HepG2 (cell line): ENCODE data around the gene JHY. TPM values are rescaled to one million over a fixed set of nuclear protein-coding genes. Genes with fewer than 3 reads are reported as not detected.
A peak's percentile ranks its signal among the peaks of the same experiment; 100 is the strongest.

Experiments
- ATAC-seq: fragments of 200-7000 bp; cut with Tn5 transposase; 3 replicates; pipeline ENCODE4 v1.9.1; 2020; ENCODE audit warnings: mild to moderate bottlenecking, moderate library complexity
- BruUV-seq: library from RNA; stranded (reverse); fragments of 400-500 nt; replicated peaks from 2 replicates; lab custom pipeline; 2021; lab: Mats Ljungman, UMichigan
- CTCF ChIA-PET: fragments of 300-600 bp; formaldehyde crosslinking; extraction: SDS; loops from one replicate; lab custom pipeline; 2021; ENCODE audit warnings: low total read pairs, inconsistent platforms, low intra/inter-chr PET ratio; lab: Yijun Ruan, JAX
- POLR2A ChIA-PET: fragments of 350-600 bp; sonication (Branson Sonifier 250); formaldehyde crosslinking; loops from one replicate; lab custom pipeline; 2020; ENCODE audit warnings: antibody characterized with exemption, inconsistent platforms; lab: Yijun Ruan, JAX
- DNase-seq: peaks from one replicate; pipeline ENCODE4 v3.0.0-alpha.2; 2015; ENCODE audit warnings: low spot score
- FAIRE-seq: peaks from 3 replicates; lab custom pipeline; 2011; peaks lifted over from hg19 to GRCh38; lab: Jason Lieb, UNC
- H2AFZ ChIP-seq: one replicate; pipeline ENCODE4 v1.6.1; 2011; ENCODE audit warnings: low read length, inconsistent platforms
- H3K27ac ChIP-seq: fragments of 300-600 bp; 3 replicates; pipeline ENCODE4 v1.8.0; 2011; ENCODE audit warnings: mixed run types, mild to moderate bottlenecking, mixed read lengths, low read length, inconsistent platforms; ENCODE audit not compliant: insufficient read depth; ENCODE audit errors: extremely low read length
- H3K27me3 ChIP-seq, 2 experiments: fragments of 200-600 bp in 1 of 2; 2 replicates in 1 of 2; 3 replicates in 1 of 2; pipeline versions ENCODE4 v1.6.0 to v1.8.0; 2011; ENCODE audit warnings: low read length in 2 of 2, mild to moderate bottlenecking in 2 of 2, moderate library complexity in 2 of 2, inconsistent platforms in 1 of 2; ENCODE audit not compliant: insufficient read depth in 2 of 2, control insufficient read depth in 1 of 2
- H3K36me3 ChIP-seq, 2 experiments: fragments of 200-600 bp in 1 of 2; replicated peaks in 1 of 2; 2 replicates in 1 of 2; 3 replicates in 1 of 2; pipeline versions ENCODE4 v1.5.1 to v1.8.0; 2011; ENCODE audit warnings: low read length in 2 of 2, inconsistent platforms in 1 of 2; ENCODE audit not compliant: insufficient read depth in 2 of 2, control insufficient read depth in 1 of 2
- H3K4me1 ChIP-seq: 2 replicates; pipeline ENCODE4 v1.5.1; 2012; ENCODE audit warnings: low read length, inconsistent platforms; ENCODE audit not compliant: insufficient read depth
- H3K4me2 ChIP-seq: 2 replicates; pipeline ENCODE4 v1.6.0; 2011; ENCODE audit warnings: low read depth, low read length, inconsistent platforms
- H3K4me3 ChIP-seq, 3 experiments: fragments of 200-600 bp in 1 of 3; sonication (generic), shearing (Covaris generic) in 1 of 3; replicated peaks in 1 of 3; 2 replicates each; pipeline ENCODE4 v1.5.1; 2011 to 2016; ENCODE audit warnings: low read length in 3 of 3, inconsistent platforms in 2 of 3, low read depth in 2 of 3, mild to moderate bottlenecking in 2 of 3, control low read depth in 1 of 3, mixed read lengths in 1 of 3; ENCODE audit not compliant: insufficient read depth in 1 of 3
- H3K79me2 ChIP-seq: one replicate; pipeline ENCODE4 v1.6.1; 2011; ENCODE audit warnings: low read length, inconsistent platforms; ENCODE audit not compliant: insufficient read depth
- H3K9ac ChIP-seq: 2 replicates; pipeline ENCODE4 v1.6.0; 2011; ENCODE audit warnings: mild to moderate bottlenecking, low read depth, low read length, inconsistent platforms; ENCODE audit not compliant: insufficient read depth
- H3K9me3 ChIP-seq: 2 replicates; pipeline ENCODE4 v1.5.1; 2012; ENCODE audit warnings: mild to moderate bottlenecking, low read length
- H4K20me1 ChIP-seq: 2 replicates; pipeline ENCODE4 v1.6.0; 2011; ENCODE audit warnings: inconsistent platforms, mild to moderate bottlenecking, low read length, moderate library complexity; ENCODE audit not compliant: insufficient read depth
- ARNT ChIP-seq: fragments of 450-650 bp; IDR thresholded peaks from 2 replicates; pipeline ENCODE4 v1.6.1; 2017
- CENPX ChIP-seq: sonication (generic); formaldehyde crosslinking; IDR thresholded peaks from 2 replicates; pipeline ENCODE4 v1.9.0; 2021; ENCODE audit warnings: mild to moderate bottlenecking, missing genetic modification reagents, moderate library complexity
- CTCF ChIP-seq: sonication (generic); formaldehyde crosslinking; IDR thresholded peaks from 2 replicates; pipeline ENCODE4 v1.5.0; 2020; ENCODE audit warnings: mild to moderate bottlenecking, missing genetic modification reagents, moderate library complexity
- EHMT2 ChIP-seq: fragments of 200-600 bp; sonication (generic); IDR thresholded peaks from 2 replicates; pipeline ENCODE4 v1.7.0; 2017; ENCODE audit warnings: antibody characterized with exemption, low read depth, low read length, borderline replicate concordance
- MBNL3 ChIP-seq: fragments of 250-450 bp; sonication (Bioruptor Pico); conservative IDR thresholded peaks from 2 replicates; pipeline ENCODE4 v1.8.0; 2022; ENCODE audit warnings: mild to moderate bottlenecking, inconsistent platforms
- MZF1 ChIP-seq: sonication (generic); formaldehyde crosslinking; IDR thresholded peaks from 2 replicates; pipeline ENCODE4 v1.8.1; 2023; ENCODE audit warnings: mild to moderate bottlenecking, missing genetic modification reagents, borderline replicate concordance
- SALL2 ChIP-seq: sonication (generic); formaldehyde crosslinking; IDR thresholded peaks from 2 replicates; pipeline ENCODE4 v1.8.1; 2023; ENCODE audit warnings: mild to moderate bottlenecking, missing genetic modification reagents, inconsistent platforms
- SKI ChIP-seq: fragments of 450-650 bp; IDR thresholded peaks from one replicate; pipeline ENCODE4 v1.6.1; 2018; ENCODE audit warnings: mild to moderate bottlenecking; ENCODE audit not compliant: partially characterized antibody
- SMAD3 ChIP-seq: sonication (generic); formaldehyde crosslinking; IDR thresholded peaks from 2 replicates; pipeline ENCODE4 v1.4.0; 2020; ENCODE audit warnings: missing genetic modification reagents
- STAG1 ChIP-seq: sonication (generic); formaldehyde crosslinking; IDR thresholded peaks from 2 replicates; pipeline ENCODE4 v1.4.0; 2020; ENCODE audit warnings: missing genetic modification reagents
- THAP11 ChIP-seq: IDR thresholded peaks from 2 replicates; pipeline ENCODE4 v1.6.1; 2016; ENCODE audit warnings: missing biosample characterization, missing genetic modification reagents
- ZFP37 ChIP-seq: sonication (generic); formaldehyde crosslinking; IDR thresholded peaks from 2 replicates; pipeline ENCODE4 v1.4.0; 2020; ENCODE audit warnings: missing genetic modification reagents, borderline replicate concordance
- ZNF33A ChIP-seq: sonication (generic); formaldehyde crosslinking; IDR thresholded peaks from 2 replicates; pipeline ENCODE4 v1.5.1; 2020; ENCODE audit warnings: missing genetic modification reagents, mild to moderate bottlenecking, moderate library complexity, borderline replicate concordance
- WGBS: methylation state at CpG from one replicate; pipeline ENCODE4 v1.1.6; 2017; ENCODE audit warnings: low lambda C conversion rate; 5-methylcytosine and 5-hydroxymethylcytosine counted together
- in situ Hi-C: cut with HindIII; loops from 2 replicates; pipeline ENCODE4 v1.10.0; 2017; ENCODE audit warnings: low pct_unique_long_range_greater_than_20kb; ENCODE audit not compliant: extremely low pct_ligation_motif_present
- intact Hi-C: fragments of 100-400 bp; cut with micrococcal nuclease; formaldehyde crosslinking; loops from one replicate; pipeline ENCODE4 v1.10.0; 2022; ENCODE audit not compliant: unreplicated experiment
- polyA plus RNA-seq, 8 experiments: library from polyadenylated mRNA; depleted of rRNA in 3 of 8; stranded (reverse) in 7 of 8; unstranded in 1 of 8; fragments of >200 nt; fragmentation: Illumina TruSeq in 4 of 8; extraction: Trizol in 4 of 8; gene quantifications; 2 replicates each; pipeline versions ENCODE4 v1.2.1 to v1.2.3, GENCODE V29; 2011 to 2016; ENCODE audit warnings: low read depth in 4 of 8, missing spikeins in 1 of 8, mixed read lengths in 1 of 8; ENCODE audit not compliant: insufficient read depth in 1 of 8
- total RNA-seq, 5 experiments: library from RNA; depleted of rRNA; stranded (reverse); fragments of >200 nt; fragmentation: Illumina TruSeq; extraction: Trizol; gene quantifications; 2 replicates each; pipeline ENCODE4 v1.2.3, GENCODE V29; 2016; ENCODE audit warnings: low read depth in 1 of 5
- TF ChIP-seq, protein P1 (sequence below): sonication (generic); formaldehyde crosslinking; IDR thresholded peaks from 2 replicates; pipeline ENCODE4 v1.5.0; 2020; ENCODE audit warnings: missing genetic modification reagents

Gene JHY
- total and polyA plus RNA-seq, 2 of the 13 experiments (the other 11 are each of a cell fraction or from before 2014, with no cell fraction given), result not detected

DNA sequence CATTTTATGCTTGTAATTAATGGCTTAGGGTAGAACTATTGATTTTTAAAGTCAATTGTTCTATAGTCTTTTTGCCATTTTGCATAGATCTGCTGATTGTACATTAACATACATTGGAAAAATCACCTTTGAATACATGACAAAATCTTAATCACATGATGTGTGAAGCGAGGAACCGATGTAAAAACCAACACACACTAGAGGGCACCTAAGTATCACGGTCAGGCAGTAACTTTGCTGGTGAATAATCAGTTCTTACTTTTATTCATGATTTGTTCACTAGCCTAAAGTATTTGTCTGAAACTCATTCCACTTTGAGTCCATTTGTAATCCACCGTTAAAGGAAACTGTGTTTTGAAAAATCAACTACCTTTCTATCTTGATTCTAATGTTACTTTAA, 28.2 kb downstream of the JHY start:
- intact Hi-C loops, result loop anchor here (1.0 kb wide), 1 partner anchor 113 kb away; no protein-coding TSS in a partner anchor

More for the DNA sequence above, 28.2 kb downstream of the JHY start:
- in situ Hi-C loops, result loop anchor here (10.0 kb wide), 1 partner anchor 114 kb away; no protein-coding TSS in a partner anchor
- CTCF ChIA-PET, result interaction anchor here (1.3 to 1.4 kb wide), 2 partner anchors 110 to 112 kb away, joined by 3 to 5 read pairs; no protein-coding TSS in a partner anchor
- Histone ChIP-seq H3K27ac (no peak overlapping the region), H3K79me2 (no peaks in the 10 kb centered on the region), H3K9me3 (no peaks in the 10 kb centered on the region), H4K20me1 (no peaks in the 10 kb centered on the region), H3K4me1 (no peaks in the 10 kb centered on the region), H3K9ac (no peak overlapping the region), H3K4me2 (no peak overlapping the region), H3K36me3 (no peaks in the 10 kb centered on the region), H2AFZ (no peak overlapping the region), H3K4me3 (no peak overlapping the region), H3K27me3 (peaks cover 0 to 22% of the 10 kb centered on the region in 2 experiments; a peak in 3 of 5 replicates)
- ATAC-seq (no peak), DNase-seq (peak; percentile 5), FAIRE-seq (no peak)
- BruUV-seq, result no TSS peak
- no peak for TF ChIP-seq SKI
- TF ChIP-seq ARNT, result no peak
- no peak for TF ChIP-seq THAP11
- TF ChIP-seq, protein P1, sequence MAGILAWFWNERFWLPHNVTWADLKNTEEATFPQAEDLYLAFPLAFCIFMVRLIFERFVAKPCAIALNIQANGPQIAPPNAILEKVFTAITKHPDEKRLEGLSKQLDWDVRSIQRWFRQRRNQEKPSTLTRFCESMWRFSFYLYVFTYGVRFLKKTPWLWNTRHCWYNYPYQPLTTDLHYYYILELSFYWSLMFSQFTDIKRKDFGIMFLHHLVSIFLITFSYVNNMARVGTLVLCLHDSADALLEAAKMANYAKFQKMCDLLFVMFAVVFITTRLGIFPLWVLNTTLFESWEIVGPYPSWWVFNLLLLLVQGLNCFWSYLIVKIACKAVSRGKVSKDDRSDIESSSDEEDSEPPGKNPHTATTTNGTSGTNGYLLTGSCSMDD (CRISPR knock-in tag), result no peak
- no peak for TF ChIP-seq SALL2 (CRISPR knock-in tag)
- TF ChIP-seq MZF1 (CRISPR knock-in tag), result no peak
- TF ChIP-seq CTCF (CRISPR knock-in tag), result peak; percentile 57
- no peak for TF ChIP-seq CENPX (CRISPR knock-in tag)
- no peak for TF ChIP-seq ZFP37 (CRISPR knock-in tag)
- no peak for TF ChIP-seq EHMT2
- no peak for TF ChIP-seq SMAD3 (CRISPR knock-in tag)
- TF ChIP-seq STAG1 (CRISPR knock-in tag), result peak; percentile 66
- TF ChIP-seq MBNL3 (CRISPR knock-in tag), result no peak
- TF ChIP-seq ZNF33A (CRISPR knock-in tag), result no peak
- WGBS, result 4% methylated on average over 4 of the region's 4 CpGs
- POLR2A ChIA-PET, result no interaction called here
